Cortex of kidney (tissue), 1 donor: ENCODE measurements around the gene PANK3.
"Not testable (repeated sequence)": the region's sequence is repeated elsewhere in the genome, so short reads cannot be mapped to it uniquely, and the experiment has no call there.

Experiments used
- DNase-seq: peaks from one replicate; lab custom pipeline; 2025; lab: John Stamatoyannopoulos, UW

Gene PANK3

DNA sequence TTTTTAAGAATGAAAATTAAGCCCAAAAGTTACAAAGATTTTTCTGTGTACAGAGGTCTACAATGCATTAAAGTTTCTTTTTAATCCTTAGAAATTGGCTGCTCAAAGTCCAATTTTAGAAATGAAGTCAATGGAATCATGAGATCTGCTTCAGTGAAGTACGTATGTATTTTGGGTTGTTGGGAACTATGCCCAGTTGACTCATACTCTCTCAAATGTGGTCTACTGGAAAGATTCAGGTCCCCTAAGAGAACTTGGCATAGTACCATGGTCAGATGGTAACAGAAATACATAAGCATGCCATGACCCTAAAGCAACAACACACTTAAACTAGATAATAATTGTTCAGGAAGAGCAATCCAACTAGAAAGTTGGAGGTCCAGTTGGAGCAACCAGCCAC is 27.0 kb downstream of the PANK3 start:
- no peak for DNase-seq

DNA sequence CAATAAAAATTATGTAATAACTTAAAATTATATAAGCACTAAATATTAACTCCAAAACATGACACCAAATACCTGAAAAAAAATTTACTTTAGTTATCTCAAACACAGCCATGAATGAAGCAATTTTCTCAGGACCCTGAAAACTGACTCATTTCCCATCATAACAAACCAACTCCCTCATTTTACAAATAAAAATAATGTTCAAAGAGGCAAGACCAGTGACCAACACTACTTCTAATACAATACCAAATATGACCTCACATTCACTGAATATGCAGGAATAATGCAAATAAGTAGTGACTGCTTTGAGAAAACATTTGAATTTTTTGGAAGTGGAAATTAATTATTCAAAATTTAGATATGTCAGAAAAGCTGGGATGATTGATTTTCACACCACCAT is 28.5 kb downstream of the PANK3 start:
- DNase-seq, result no peak

DNA sequence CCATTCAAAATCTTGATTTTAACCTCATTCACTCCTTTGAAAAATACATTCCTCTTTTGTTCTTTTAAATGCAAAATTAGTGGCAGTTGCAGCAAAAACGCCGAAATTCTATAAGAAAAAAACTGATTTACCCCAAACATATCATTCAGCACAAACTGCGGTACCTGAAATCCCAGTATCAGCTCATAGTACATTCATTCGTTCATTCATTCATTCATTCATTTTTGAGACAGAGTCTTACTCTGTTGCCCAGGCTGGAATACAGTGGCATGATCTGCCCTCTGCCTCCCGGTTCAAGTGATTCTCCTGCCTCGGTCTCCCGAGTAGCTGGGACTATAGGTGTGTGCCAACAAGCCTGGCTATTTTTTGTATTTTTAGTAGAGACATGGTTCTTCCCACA is 29.6 kb downstream of the PANK3 start:
- DNase-seq, result no peak

DNA sequence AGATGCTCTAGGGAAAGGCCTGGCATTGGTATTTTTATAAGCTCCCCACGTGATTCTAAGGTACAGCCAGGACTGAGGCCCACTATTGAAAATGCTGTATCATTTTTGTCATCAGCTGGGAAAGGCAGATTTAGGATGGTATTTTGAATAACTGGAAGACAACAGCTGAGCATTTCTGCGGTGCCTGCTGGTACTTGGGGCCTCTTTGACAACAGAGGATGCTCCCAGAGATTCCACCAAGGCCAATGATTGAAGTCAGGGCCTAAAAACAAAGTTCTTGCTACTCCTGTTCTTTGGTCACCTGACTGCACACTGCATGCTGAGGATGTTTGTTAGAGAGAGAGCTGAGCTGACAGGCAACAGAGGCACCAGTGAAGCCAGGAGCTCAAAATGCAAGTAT is 42.0 kb downstream of the PANK3 start:
- DNase-seq, result no peak

DNA sequence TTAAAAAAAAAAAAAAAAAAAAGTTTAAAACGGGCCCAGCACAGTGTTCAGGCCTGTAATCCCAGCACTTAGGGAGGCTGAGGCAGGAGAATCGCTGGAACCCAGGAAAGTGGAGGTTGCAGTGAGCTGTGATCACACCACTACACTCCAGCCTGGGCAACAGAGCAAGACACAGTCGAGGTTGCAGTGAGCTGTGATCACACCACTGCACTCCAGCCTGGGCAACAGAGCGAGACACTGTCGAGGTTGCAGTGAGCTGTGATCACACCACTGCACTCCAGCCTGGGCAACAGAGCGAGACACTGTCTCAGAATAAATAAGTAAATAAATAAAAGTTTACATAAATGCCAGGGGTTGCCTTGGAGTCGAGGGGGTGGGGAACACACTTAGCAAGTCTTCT is 44.8 kb downstream of the PANK3 start:
- DNase-seq, result not testable (repeated sequence)

DNA sequence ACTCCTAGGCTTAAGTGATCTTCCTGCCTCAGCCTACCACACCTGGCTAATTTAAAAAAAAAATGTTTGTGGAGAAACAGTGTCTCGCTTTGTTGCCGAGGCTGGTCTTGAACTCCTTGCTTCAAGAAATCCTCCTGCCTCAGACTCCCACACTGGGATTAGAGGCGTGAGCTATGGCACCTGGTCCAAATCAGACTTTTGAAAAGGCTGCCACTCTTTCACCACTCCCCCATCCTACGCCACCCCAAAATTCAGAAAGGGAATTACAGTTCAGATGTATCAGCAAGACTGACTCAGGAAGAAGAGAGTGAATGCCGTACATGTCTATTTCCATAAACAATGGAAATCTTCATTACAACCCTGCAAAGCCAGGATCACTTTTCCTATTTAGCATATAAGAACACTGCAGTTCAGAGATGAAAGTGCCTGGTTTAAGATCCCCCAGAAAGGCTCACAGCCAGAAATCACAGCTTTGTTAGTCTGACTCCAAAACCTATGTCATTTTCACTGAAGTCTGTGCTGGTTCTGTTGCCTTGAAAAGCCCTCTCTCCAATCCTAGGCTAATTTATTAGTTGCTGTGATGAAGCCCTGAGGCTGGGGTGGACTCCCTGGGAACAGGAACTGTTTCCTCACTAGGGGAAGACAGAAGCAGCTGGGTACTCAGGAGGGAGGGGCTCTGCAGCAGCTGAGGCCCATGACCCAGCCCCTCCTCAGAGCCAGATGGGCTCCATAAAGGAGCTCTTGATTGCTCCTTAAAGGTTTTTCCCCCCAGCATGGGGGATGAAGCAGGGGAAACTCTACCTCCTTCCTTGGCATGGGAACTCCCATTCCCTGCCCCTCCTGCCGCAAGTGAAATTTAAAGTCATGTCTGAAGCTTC is 46.9 kb downstream of the PANK3 start:
- no peak for DNase-seq

DNA sequence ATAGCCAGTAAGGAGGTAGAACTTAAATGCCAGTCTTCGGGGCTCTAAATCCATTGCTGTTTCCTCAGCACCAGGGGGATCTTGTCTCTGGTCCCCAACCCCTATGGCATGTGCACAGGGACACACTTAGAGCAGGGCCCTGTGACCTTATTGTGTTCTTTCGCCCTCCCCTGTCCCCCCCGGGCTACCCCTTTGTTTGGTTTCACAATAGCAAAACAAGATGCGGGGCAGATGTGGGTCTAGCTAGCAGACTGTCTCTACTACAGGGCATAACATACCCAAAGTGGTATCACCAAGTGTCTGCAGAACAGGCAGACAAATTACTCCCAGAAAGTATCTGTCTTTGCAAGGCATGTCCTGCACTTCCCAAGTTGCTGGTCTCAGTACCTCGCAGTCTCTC is 48.0 kb downstream of the PANK3 start:
- no peak for DNase-seq

DNA sequence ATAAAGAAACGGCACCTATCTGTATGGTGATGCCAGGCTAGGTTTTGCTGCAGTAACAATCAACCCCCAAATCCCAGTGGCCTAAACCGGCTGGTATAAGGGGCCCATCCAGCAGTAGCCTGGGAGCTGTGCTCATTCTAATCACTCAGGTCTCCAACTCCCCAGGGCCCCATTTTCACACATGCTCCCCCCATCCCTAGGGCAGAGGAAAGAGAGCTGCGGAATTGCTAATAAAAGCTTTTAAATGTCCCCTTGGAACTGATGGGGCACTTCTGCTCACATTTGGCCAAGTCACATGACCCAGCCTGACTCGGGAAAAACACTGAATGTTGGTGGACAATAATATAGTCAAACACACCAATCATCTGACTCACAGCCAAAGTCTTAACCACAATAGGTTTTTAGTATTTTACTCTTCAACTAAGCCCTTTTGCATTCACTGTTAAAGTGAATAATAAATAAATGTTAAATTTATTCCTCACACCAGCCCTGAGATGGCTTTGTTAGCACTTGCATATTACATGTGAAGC is 48.5 kb downstream of the PANK3 start:
- no peak for DNase-seq

DNA sequence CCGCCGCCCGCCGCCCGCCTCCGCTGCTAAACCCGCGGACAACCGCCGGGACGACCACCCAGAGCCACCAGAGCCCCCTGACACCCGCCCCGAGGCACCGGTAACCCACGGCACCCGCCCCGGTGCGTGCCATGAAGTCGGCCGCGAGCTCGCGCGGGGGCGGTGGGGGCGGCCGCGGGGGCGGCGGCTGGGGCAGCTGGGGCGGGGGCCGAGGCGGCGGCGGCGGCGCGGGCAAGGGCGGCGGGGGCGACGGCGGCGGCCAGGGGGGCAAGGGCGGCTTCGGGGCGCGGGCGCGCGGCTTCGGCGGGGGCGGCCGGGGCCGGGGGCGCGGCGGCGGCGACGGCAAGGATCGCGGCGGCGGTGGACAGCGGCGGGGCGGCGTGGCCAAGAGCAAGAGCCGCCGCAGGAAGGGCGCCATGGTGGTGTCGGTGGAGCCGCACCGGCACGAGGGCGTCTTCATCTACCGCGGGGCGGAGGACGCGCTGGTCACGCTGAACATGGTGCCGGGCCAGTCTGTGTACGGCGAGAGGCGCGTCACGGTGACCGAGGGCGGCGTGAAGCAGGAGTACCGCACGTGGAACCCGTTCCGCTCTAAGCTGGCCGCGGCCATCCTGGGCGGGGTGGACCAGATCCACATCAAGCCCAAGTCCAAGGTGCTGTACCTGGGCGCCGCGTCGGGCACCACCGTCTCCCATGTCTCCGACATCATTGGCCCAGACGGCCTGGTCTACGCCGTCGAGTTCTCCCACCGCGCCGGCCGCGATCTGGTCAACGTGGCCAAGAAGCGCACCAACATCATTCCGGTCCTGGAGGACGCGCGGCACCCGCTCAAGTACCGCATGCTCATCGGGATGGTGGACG is 49.6 kb downstream of the PANK3 start:
- no peak for DNase-seq

DNA sequence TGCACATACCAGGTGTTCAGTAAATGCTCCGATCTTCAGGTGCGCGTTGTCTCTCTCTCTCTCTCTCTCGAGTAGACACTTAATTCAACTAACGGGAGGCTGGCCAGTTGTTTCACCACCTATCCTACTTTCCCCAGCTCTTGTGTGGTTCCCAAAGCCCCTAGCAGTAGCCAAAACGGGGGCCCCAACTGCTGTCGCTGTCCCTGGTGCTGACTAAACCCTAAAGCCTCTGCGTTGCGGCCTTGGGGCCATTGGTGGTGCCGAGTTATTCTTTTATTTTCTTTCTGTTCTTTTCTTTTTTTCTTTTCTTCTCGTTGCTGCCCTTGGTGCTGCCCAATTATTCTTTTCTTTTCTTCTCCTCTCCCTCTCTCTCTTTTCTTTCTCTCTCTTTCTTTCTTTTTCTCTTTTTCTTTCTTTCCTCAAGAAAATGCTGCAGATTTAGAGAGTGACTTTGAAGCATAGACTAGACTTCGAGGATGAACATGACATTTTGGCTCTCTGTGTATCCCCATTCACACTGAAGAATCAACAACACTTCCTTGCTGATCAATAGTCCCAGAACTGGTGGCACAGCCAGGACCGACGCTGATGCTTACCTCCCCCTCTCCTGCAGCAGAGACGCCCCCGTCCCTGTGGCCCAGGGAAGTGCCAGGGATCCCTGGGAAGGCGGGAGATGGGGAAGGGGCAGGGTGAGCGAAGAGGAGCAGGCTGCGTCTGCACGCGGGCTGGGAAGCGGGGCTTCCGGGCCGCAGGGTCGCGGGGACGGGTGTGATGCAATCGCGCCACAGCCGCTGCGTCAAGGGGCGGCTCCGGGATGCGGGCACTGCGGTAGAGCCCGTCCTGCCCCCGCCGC is 50.4 kb downstream of the PANK3 start, which contains the start of gene FBLL1:
TSS of gene FBLL1 (plus strand) at position 785 of the 853 bp plus-strand sequence. CDS start 200 bp downstream, outside the sequence.
- DNase-seq, result no peak

DNA sequence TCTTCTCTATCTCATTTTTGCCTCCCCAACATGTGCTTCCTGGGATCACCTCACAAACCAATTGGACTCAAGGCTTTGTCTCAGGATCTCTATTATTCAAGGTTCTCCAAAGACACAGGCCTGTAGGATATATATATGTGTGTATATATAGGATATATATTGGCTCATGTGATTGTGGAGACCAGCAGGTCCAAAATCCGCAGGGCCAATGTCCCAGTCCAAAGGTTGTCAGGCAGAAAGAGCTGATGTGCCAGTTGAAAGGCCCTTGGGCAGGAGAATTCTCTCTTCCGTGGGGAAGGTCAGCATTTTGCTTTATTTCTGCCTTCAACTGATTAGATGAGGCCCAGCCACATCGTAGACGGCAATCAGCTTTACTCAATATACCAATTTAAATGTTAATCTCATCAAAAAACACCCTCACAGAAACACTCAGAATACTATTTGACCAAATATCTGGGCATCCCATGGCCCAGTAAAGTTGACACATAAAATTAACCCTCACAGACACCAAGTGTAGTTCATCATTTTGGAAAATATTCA is 51.3 kb downstream of the PANK3 start:
- DNase-seq, result no peak

DNA sequence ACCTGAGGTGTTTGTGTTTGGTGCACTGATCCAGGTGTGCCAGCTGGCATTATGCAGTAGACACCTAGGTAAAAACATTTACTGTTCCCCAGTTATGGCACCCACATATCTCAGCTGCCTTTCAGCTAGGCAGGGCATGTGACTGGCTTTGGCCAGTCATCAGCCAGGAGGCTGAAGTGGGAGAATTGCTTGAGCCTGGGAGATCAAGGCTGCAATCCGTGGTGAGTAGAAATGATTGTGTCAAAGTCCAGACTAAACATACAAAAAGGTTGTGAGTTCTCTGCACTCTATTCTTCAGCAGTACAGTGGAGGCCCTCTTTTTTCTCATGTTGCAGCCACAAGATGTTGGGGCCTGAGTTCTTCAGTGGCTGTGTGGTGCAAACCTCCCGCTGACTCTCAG is 53.3 kb downstream of the PANK3 start:
- DNase-seq, result no peak

DNA sequence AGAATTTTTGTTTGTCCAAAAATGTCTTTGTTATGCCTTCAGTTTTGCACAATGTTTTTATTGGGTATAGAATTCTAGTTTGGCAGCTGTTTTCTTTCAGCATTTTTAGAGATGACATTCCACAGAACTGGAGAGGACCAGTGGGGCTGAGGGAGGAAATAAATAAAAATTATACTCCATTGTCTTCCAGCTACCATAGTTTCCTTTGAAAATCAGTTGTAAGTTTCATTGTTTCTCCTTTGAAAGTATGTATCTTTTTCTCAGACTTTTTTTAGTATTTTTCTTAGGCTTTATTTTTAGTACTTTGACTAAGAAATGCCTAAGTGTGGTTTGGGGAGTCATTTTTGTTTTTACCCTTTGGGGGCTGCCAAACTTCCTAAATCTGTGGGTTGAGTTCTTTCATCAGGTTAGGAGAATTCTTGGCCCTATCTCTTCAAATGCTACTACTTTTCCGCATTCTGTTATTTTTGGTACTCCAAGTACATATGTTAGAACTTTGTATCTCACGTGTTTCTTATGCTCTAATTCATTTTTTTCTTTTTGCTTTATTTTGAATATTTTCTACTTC is 65.2 kb downstream of the PANK3 start:
- DNase-seq, result no peak

DNA sequence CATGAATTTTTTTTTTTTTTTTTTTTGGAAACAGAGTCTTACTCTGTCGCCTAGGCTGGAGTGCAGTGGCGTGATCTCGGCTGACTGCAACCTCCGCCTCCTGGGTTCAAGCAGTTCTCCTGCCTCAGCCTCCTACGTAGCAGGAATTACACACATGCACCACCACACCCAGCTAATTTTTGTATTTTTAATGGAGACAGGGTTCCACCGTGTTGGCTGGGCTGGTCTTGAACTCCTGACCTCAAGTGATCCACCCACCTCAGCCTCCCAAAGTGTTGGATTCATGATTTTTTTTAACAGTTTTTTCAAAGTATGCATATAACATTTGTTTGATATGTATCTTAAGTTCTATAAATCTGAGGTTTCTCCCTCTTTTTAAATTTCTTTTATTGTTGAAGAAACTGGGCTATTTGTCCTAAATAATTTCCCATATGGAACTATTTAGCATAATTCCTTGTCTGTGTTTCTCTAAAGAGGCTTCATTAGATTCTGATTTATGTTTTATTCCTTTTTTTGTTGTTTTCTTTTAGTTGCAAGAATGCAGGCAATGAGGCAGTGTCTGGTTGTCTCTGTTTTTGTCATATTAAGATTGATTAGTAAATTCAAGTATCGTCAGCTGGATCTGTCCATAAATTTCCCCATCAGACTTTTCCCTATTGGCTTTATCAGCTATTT is 76.5 kb downstream of the PANK3 start:
- no peak for DNase-seq
